Breast epithelium (tissue), 4 donors: Measurements from ENCODE around the gene ERMP1. TPM values are rescaled to one million over a fixed set of nuclear protein-coding genes. Genes with fewer than 3 reads are reported as not detected.

Experiments used
- DNase-seq, 2 donors: peaks; one replicate each; pipeline ENCODE4 v3.0.0-alpha.2; 2019; ENCODE audit warnings: low spot score in 2 of 2
- H3K27ac ChIP-seq, 2 donors: fragments of 200-600 bp; sonication (generic) in 1 of 2; one replicate each; pipeline ENCODE4 v1.5.1; 2016 to 2019; ENCODE audit warnings: mild to moderate bottlenecking in 1 of 2
- H3K27me3 ChIP-seq, 2 donors: fragments of 200-600 bp; sonication (generic) in 1 of 2; one replicate each; pipeline versions ENCODE4 v1.5.1 to v1.6.0; 2017 to 2019; ENCODE audit warnings: control low read depth in 1 of 2, mild to moderate bottlenecking in 1 of 2
- H3K36me3 ChIP-seq: fragments of 200-600 bp; one replicate; pipeline ENCODE4 v1.5.1; 2019
- H3K4me1 ChIP-seq, 2 donors: fragments of 200-600 bp; sonication (generic); one replicate each; pipeline ENCODE4 v1.5.1; 2016 to 2019; ENCODE audit warnings: control low read depth in 1 of 2
- H3K4me3 ChIP-seq, 3 donors: fragments of 200-600 bp; sonication (generic); 1 replicate in 2 of 3; 2 replicates in 1 of 3; pipeline ENCODE4 v1.5.1; 2016 to 2019; ENCODE audit warnings: mild to moderate bottlenecking in 3 of 3, moderate library complexity in 2 of 3
- H3K9me3 ChIP-seq, 2 donors: fragments of 200-600 bp; sonication (generic) in 1 of 2; one replicate each; pipeline ENCODE4 v1.5.1; 2016 to 2019; ENCODE audit warnings: control low read depth in 1 of 2
- CTCF ChIP-seq, 3 donors: fragments of 450-650 bp; IDR thresholded peaks; one replicate each; pipeline ENCODE4 v1.5.1; 2016 to 2017; ENCODE audit warnings: antibody characterized with exemption in 3 of 3, mild to moderate bottlenecking in 3 of 3, moderate library complexity in 3 of 3
- POLR2A ChIP-seq: fragments of 450-650 bp; IDR thresholded peaks from one replicate; pipeline ENCODE4 v1.6.1; 2016; ENCODE audit warnings: antibody characterized with exemption, mild to moderate bottlenecking, moderate library complexity
- POLR2AphosphoS5 ChIP-seq, 3 donors: sonication (generic); formaldehyde crosslinking; IDR thresholded peaks; one replicate each; pipeline ENCODE4 v1.6.1; 2017; ENCODE audit warnings: antibody characterized with exemption in 3 of 3
- intact Hi-C: fragments of 100-400 bp; cut with DNase I; formaldehyde crosslinking; loops from one replicate; pipeline ENCODE4 v1.15.1; 2023; ENCODE audit warnings: low total_unique reads
- total RNA-seq, 3 donors: library from RNA; depleted of rRNA; stranded (reverse); fragments of >200 nt; gene quantifications; one replicate each; pipeline ENCODE4 v1.1.0, GENCODE V29; 2016

The ERMP1 gene
- total RNA-seq, 3 donors from 2014 or later = 12.6 to 39.2 (median 34.1) TPM

- no peak for TF ChIP-seq CTCF (IDR thresholded peaks at IDR 0.05)
- no peak for TF ChIP-seq POLR2AphosphoS5 (IDR thresholded peaks at IDR 0.05)
- no peak for TF ChIP-seq POLR2A
- no peaks in the 10 kb centered on the region for H3K4me1 ChIP-seq
Observed at GRCh38 chr9:5846501-5846921, 13.6 kb upstream of the ERMP1 start.

GRCh38 chr9:5846096-5846495 lies 13.2 kb upstream of the ERMP1 start:
- H3K27ac ChIP-seq = peak overlapping the region in 1 of 2 donors; percentile 14
- DNase-seq = no peak
- no peaks in the 10 kb centered on the region for H3K9me3 ChIP-seq
- H3K4me3 ChIP-seq = no peak overlapping the region
- intact Hi-C loops = no loop called here
- no peaks in the 10 kb centered on the region for H3K36me3 ChIP-seq
- H3K4me1 ChIP-seq = no peaks in the 10 kb centered on the region
- no peaks in the 10 kb centered on the region for H3K27me3 ChIP-seq
- TF ChIP-seq POLR2A = no peak
- no peak for TF ChIP-seq POLR2AphosphoS5 (IDR thresholded peaks at IDR 0.05)
- no peak for TF ChIP-seq CTCF (IDR thresholded peaks at IDR 0.05)

More at GRCh38 chr9:5846501-5846921, 13.6 kb upstream of the ERMP1 start:
- Histone ChIP-seq H3K36me3 (no peaks in the 10 kb centered on the region), H3K27ac (peak overlapping the region in 1 of 2 donors; percentile 14), H3K9me3 (no peaks in the 10 kb centered on the region), H3K4me3 (no peak overlapping the region), H3K27me3 (no peaks in the 10 kb centered on the region)
- intact Hi-C loops = no loop called here
- DNase-seq = no peak

GRCh38 chr9:5845157-5845531 lies 12.2 kb upstream of the ERMP1 start:
- Histone ChIP-seq H3K36me3 (no peaks in the 10 kb centered on the region), H3K4me3 (no peak overlapping the region), H3K9me3 (no peaks in the 10 kb centered on the region), H3K27me3 (no peaks in the 10 kb centered on the region), H3K4me1 (no peaks in the 10 kb centered on the region), H3K27ac (no peak overlapping the region)
- TF ChIP-seq POLR2AphosphoS5 (IDR thresholded peaks at IDR 0.05) (no peak), CTCF (IDR thresholded peaks at IDR 0.05) (no peak), POLR2A (no peak)
- intact Hi-C loops = no loop called here
- no peak for DNase-seq

DNA sequence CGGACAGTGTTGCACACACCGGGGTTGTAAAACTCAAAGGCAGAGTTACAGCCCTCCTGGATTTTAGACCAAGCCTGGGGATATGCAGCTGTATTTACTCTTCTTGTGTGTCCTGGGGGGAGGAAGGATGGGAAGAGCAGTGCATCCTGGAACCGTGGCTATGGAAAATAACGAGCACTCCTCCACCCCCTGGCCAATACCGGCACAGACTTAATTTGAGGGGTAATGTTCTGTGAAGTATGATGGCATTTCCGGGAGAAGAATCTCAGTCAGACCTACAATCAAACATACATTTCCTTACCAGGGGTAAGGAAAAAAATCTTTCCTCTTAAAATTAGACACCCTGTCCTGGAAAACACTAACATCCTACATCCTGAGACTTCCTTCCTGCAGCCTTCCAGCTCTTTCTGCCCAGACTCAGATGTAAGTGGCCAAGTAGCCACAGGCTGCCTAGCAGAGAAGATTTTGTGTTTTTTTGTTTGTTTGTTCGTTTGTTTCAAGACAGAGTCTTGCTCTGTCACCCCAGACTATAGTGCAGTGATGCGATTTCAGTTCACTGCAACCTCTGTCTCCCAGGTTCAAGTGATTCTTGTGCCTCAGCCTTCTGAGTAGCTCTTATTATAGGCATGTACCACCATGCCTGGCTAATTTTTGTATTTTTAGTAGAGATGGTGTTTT lies 11.0 kb upstream of the ERMP1 start:
- TF ChIP-seq POLR2AphosphoS5 (IDR thresholded peaks at IDR 0.05) (no peak), CTCF (IDR thresholded peaks at IDR 0.05) (no peak), POLR2A (no peak)
- no peak overlapping the region for H3K4me3 ChIP-seq
- H3K27ac ChIP-seq = peak overlapping the region; percentile 25 to 62
- intact Hi-C loops = no loop called here
- H3K4me1 ChIP-seq = no peaks in the 10 kb centered on the region
- H3K9me3 ChIP-seq = no peaks in the 10 kb centered on the region
- no peak for DNase-seq
- H3K36me3 ChIP-seq = no peaks in the 10 kb centered on the region
- H3K27me3 ChIP-seq = no peaks in the 10 kb centered on the region

DNA sequence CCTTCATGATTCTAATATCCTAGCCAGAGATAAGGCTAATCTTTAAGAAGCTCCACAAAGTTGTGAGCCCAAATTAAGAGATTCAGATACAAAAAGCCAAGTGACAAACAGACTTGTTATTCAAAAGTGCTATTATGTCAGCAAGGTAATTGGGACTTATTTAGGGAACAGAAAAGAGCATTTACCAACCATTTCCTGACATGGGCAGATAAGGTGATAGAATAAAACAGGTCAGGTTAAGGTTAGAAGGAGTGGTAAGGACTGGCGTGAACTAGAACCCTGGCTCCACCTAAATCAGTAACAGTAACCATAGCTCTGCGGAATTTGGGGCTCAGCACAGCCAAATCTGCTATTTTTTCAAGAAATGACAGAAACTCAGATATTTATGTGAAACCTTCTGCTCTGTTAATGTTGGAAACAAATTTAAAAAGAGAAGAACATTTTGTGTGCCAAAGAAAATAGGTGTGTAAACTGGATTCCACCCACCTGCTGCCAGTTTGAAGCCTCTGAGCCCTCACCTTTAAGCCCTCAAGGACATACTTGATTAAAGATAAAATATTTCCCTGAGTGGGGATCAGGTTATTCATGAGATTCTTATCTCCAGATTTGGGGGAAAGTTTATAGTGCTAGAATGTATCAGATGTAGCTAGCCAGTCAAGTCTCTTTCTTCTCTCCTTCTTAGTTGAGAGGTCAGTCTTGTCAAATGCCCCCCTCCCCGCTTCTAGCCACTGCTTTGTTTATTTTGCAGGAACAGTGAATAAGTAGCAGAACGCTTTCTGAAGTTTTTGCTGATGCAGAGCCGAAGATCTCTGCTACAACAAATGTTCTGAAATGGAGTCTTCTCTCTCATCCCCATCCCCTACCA lies 10.2 kb upstream of the ERMP1 start:
- intact Hi-C loops = no loop called here
- H3K27ac ChIP-seq = peak overlapping the region; percentile 8 to 48
- H3K9me3 ChIP-seq = no peaks in the 10 kb centered on the region
- TF ChIP-seq POLR2AphosphoS5 (IDR thresholded peaks at IDR 0.05) (no peak), CTCF (IDR thresholded peaks at IDR 0.05) (no peak), POLR2A (no peak)
- no peak overlapping the region for H3K4me3 ChIP-seq
- DNase-seq = no peak
- no peaks in the 10 kb centered on the region for H3K27me3 ChIP-seq
- no peaks in the 10 kb centered on the region for H3K4me1 ChIP-seq
- no peaks in the 10 kb centered on the region for H3K36me3 ChIP-seq
